K562 (cell line): Measurements from ENCODE around the gene TARBP2. TPM values are rescaled to one million over a fixed set of nuclear protein-coding genes. Genes with fewer than 3 reads are reported as not detected.

ENCODE experiments used
- AFF4 ChIP-seq: sonication (generic); formaldehyde crosslinking; IDR thresholded peaks from 2 replicates; pipeline ENCODE4 v1.8.0; 2023; ENCODE audit warnings: mild to moderate bottlenecking, missing genetic modification reagents
- BRD9 ChIP-seq: fragments of 450-650 bp; IDR thresholded peaks from 2 replicates; pipeline ENCODE4 v1.6.1; 2018; ENCODE audit warnings: low read depth; ENCODE audit not compliant: partially characterized antibody
- CREBBP ChIP-seq: IDR thresholded peaks from one replicate; pipeline ENCODE4 v1.6.1; 2012; ENCODE audit warnings: low read depth, mild to moderate bottlenecking, control low read depth, inconsistent platforms, low read length
- E2F5 ChIP-seq: sonication (generic); formaldehyde crosslinking; IDR thresholded peaks from 2 replicates; pipeline ENCODE4 v1.8.0; 2022; ENCODE audit warnings: mild to moderate bottlenecking, missing genetic modification reagents
- ELF4 ChIP-seq: fragments of 450-650 bp; formaldehyde crosslinking; IDR thresholded peaks from 2 replicates; pipeline ENCODE4 v1.4.0; 2022; ENCODE audit warnings: missing genetic modification characterization
- FOXK2 ChIP-seq, 2 experiments: fragments of 450-650 bp; IDR thresholded peaks in 1 of 2; conservative IDR thresholded peaks in 1 of 2; 2 replicates each; pipeline ENCODE4 v1.6.1; 2016; ENCODE audit warnings: low read depth in 2 of 2, mild to moderate bottlenecking in 1 of 2
- GABPA ChIP-seq: fragments of 200-800 bp; sonication (Bioruptor generic); conservative IDR thresholded peaks from 2 replicates; pipeline ENCODE4 v1.6.1; 2016; ENCODE audit warnings: low read depth, missing genetic modification characterization, missing compliant biosample characterization
- GTF2A2 ChIP-seq: IDR thresholded peaks from 2 replicates; pipeline ENCODE4 v1.6.1; 2016; ENCODE audit warnings: mild to moderate bottlenecking, missing genetic modification characterization, missing compliant biosample characterization
- MCM5 ChIP-seq: fragments of 450-650 bp; IDR thresholded peaks from 2 replicates; pipeline ENCODE4 v1.6.1; 2016; ENCODE audit warnings: low read depth
- NFIC ChIP-seq: fragments of 450-650 bp; IDR thresholded peaks from 2 replicates; pipeline ENCODE4 v1.6.1; 2017; ENCODE audit warnings: mild to moderate bottlenecking, inconsistent platforms
- PHF21A ChIP-seq: fragments of 450-650 bp; IDR thresholded peaks from 2 replicates; pipeline ENCODE4 v1.6.1; 2017; ENCODE audit warnings: low read depth, borderline replicate concordance
- SAP30 ChIP-seq: fragments of 200-600 bp; sonication (generic); IDR thresholded peaks from 2 replicates; pipeline ENCODE4 v1.6.1; 2012; ENCODE audit warnings: borderline replicate concordance, low read depth, mild to moderate bottlenecking, moderate library complexity, low read length, control low read depth, inconsistent platforms; ENCODE audit not compliant: insufficient read depth, poor library complexity, severe bottlenecking
- ZBTB9 ChIP-seq: fragments of 450-650 bp; formaldehyde crosslinking; IDR thresholded peaks from 2 replicates; pipeline ENCODE4 v1.4.0; 2020; ENCODE audit warnings: mild to moderate bottlenecking, moderate library complexity
- ZNF140 ChIP-seq: fragments of 250-450 bp; sonication (Bioruptor Pico); IDR thresholded peaks from 2 replicates; pipeline ENCODE4 v1.8.0; 2021; ENCODE audit warnings: moderate library complexity, mild to moderate bottlenecking, inconsistent platforms
- ZNF347 ChIP-seq: fragments of 450-650 bp; formaldehyde crosslinking; IDR thresholded peaks from 2 replicates; pipeline ENCODE4 v1.4.0; 2020; ENCODE audit warnings: low read depth, mild to moderate bottlenecking, moderate library complexity
- ZNF449 ChIP-seq: fragments of 250-450 bp; sonication (Bioruptor Pico); IDR thresholded peaks from 2 replicates; pipeline ENCODE4 v1.8.0; 2022; ENCODE audit warnings: moderate library complexity, mild to moderate bottlenecking, inconsistent platforms
- polyA plus RNA-seq, 8 experiments: library from polyadenylated mRNA; depleted of rRNA in 4 of 8; stranded (reverse) in 5 of 8; unstranded in 3 of 8; fragments of >200 nt; fragmentation: Nextera tagmentation in 2 of 8; fragmentation: Illumina TruSeq in 1 of 8; extraction: Ambion mirVana in 2 of 8; extraction: Trizol in 1 of 8; gene quantifications; 2 replicates each; pipeline versions ENCODE4 v1.2.1 to v1.2.3, GENCODE V29; 2011 to 2014; ENCODE audit warnings: inconsistent platforms in 1 of 8, missing spikeins in 1 of 8
- total RNA-seq, 7 experiments: library from RNA; depleted of rRNA in 6 of 7; stranded (reverse); fragments of >200 nt in 6 of 7; fragmentation: Illumina TruSeq in 2 of 7; extraction: Trizol in 2 of 7; gene quantifications; 2 replicates each; pipeline versions ENCODE4 v1.2.1 to v1.2.3, GENCODE V29; 2011 to 2021; ENCODE audit warnings: low replicate concordance in 1 of 7
- TF ChIP-seq, protein P1 (sequence below): fragments of 450-650 bp; IDR thresholded peaks from one replicate; pipeline ENCODE4 v1.6.1; 2018; ENCODE audit warnings: mild to moderate bottlenecking, moderate library complexity; ENCODE audit not compliant: partially characterized antibody

TARBP2 gene
- total and polyA plus RNA-seq, 9 of the 15 experiments (the other 6 are each of a cell fraction or from before 2014, with no cell fraction given) = 5.6 to 69.0 (median 44.6) TPM

DNA sequence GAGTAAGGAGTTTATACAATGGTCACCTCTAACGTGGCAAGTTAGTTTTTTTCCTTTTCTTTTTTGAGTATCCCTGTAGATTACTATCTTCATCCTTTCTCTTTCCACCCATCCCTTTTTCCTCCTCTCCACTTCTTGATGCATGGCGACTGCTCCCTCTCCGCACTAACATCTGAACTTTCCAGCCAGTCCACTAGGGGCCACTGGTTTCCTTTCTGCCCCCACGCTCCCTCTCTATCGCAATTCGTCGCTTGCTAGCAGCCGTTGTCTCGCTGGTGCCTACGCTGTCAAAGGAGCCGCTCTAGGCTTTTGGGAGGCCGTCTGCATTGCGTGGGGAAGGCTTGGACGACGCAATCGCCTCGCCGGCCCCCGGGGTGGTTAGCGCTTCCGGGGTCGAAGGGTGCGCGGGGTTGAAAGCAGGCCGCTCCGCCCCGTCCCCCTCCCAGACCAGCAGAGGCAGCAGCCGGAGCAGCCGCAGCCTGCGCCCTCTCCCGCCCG is 49.4 kb upstream of the TARBP2 start, which contains the start of gene PCBP2 (continued):
- TF ChIP-seq NFIC = no peak; the same call in 1 of the 2 replicates
- peak; percentile 96 for TF ChIP-seq GABPA (tag)
- TF ChIP-seq ZNF347 (CRISPR knock-in tag) = no peak
- TF ChIP-seq, protein P1, sequence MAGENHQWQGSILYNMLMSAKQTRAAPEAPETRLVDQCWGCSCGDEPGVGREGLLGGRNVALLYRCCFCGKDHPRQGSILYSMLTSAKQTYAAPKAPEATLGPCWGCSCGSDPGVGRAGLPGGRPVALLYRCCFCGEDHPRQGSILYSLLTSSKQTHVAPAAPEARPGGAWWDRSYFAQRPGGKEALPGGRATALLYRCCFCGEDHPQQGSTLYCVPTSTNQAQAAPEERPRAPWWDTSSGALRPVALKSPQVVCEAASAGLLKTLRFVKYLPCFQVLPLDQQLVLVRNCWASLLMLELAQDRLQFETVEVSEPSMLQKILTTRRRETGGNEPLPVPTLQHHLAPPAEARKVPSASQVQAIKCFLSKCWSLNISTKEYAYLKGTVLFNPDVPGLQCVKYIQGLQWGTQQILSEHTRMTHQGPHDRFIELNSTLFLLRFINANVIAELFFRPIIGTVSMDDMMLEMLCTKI = no peak
- TF ChIP-seq PHF21A = no peak
- no peak for TF ChIP-seq ZBTB9 (CRISPR knock-in tag)
- 0 out of 2 replicates have a peak, but pooled peaks have one; percentile 48 for TF ChIP-seq ELF4 (CRISPR knock-in tag)
- no peak for TF ChIP-seq ZNF140 (CRISPR knock-in tag)
- TF ChIP-seq CREBBP = no peak
- peak; percentile 78 for TF ChIP-seq FOXK2 (conservative IDR thresholded peaks at IDR 0.05 in 1 of 2, IDR thresholded peaks at IDR 0.05 in 1 of 2; ENCODE audit: low read depth in 2 of 2)
- TF ChIP-seq ZNF449 (CRISPR knock-in tag) = no peak
- TF ChIP-seq SAP30 = no peak
- TF ChIP-seq MCM5 = no peak
- no peak for TF ChIP-seq AFF4
- TF ChIP-seq E2F5 (CRISPR knock-in tag) = no peak
- TF ChIP-seq GTF2A2 (tag) = no peak
- peak; percentile 60 for TF ChIP-seq BRD9
